GM18868 (cell line): ENCODE measurements around the gene KIAA1755.
"Not testable (repeated sequence)": the region's sequence is repeated elsewhere in the genome, so short reads cannot be mapped to it uniquely, and the experiment has no call there.

Experiments used
- ATAC-seq: cut with Tn5 transposase; IDR thresholded peaks from one replicate; pipeline ENCODE4 v1.9.1; 2021; ENCODE audit warnings: mild to moderate bottlenecking, moderate library complexity; ENCODE audit not compliant: unreplicated experiment

The KIAA1755 gene

GRCh38 chr20:38267296-38267695 lies 6.8 kb upstream of the KIAA1755 start:
- no peak for ATAC-seq

- no peak for ATAC-seq
Observed at GRCh38 chr20:38266426-38266825, 5.9 kb upstream of the KIAA1755 start.

GRCh38 chr20:38262931-38263330 lies 2.4 kb upstream of the KIAA1755 start:
- no peak for ATAC-seq

- no peak for ATAC-seq
Observed at GRCh38 chr20:38261054-38261390, 487 bp upstream of the KIAA1755 start.

- ATAC-seq, result no peak
Observed at GRCh38 chr20:38260025-38260377, 534 bp downstream of the KIAA1755 start.

GRCh38 chr20:38258545-38259215 lies 1.9 kb downstream of the KIAA1755 start:
- no peak for ATAC-seq

- no peak for ATAC-seq
Observed at GRCh38 chr20:38256966-38257365, 3.6 kb downstream of the KIAA1755 start.

GRCh38 chr20:38256021-38256420 lies 4.5 kb downstream of the KIAA1755 start:
- ATAC-seq, result no peak

- no peak for ATAC-seq
Observed at GRCh38 chr20:38255393-38255792, 5.1 kb downstream of the KIAA1755 start.

- ATAC-seq, result not testable (repeated sequence)
Observed at GRCh38 chr20:38254621-38255020, 5.9 kb downstream of the KIAA1755 start.

- no peak for ATAC-seq
Observed at GRCh38 chr20:38253571-38253970, 7.0 kb downstream of the KIAA1755 start.

GRCh38 chr20:38252292-38253288 lies 7.9 kb downstream of the KIAA1755 start:
- no peak for ATAC-seq

- ATAC-seq, result not testable (repeated sequence)
Observed at GRCh38 chr20:38251441-38251840, 9.1 kb downstream of the KIAA1755 start.

GRCh38 chr20:38250609-38251008 lies 9.9 kb downstream of the KIAA1755 start:
- ATAC-seq, result no peak

GRCh38 chr20:38249536-38250310 lies 10.8 kb downstream of the KIAA1755 start:
- no peak for ATAC-seq

- no peak for ATAC-seq
Observed at GRCh38 chr20:38248133-38248532, 12.4 kb downstream of the KIAA1755 start.

GRCh38 chr20:38247725-38248124 lies 12.8 kb downstream of the KIAA1755 start:
- not testable (repeated sequence) for ATAC-seq

- ATAC-seq, result no peak
Observed at GRCh38 chr20:38247166-38247509, 13.4 kb downstream of the KIAA1755 start.

GRCh38 chr20:38246357-38247165 lies 14.0 kb downstream of the KIAA1755 start:
- ATAC-seq, result no peak

- ATAC-seq, result no peak
Observed at GRCh38 chr20:38245753-38246152, 14.8 kb downstream of the KIAA1755 start.

- ATAC-seq, result no peak
Observed at GRCh38 chr20:38243709-38244020, 16.9 kb downstream of the KIAA1755 start.
